Ascending aorta (tissue), 2 donors: ENCODE data around the gene IGSF3. TPM values are rescaled to one million over a fixed set of nuclear protein-coding genes. Genes with fewer than 3 reads are reported as not detected.
A peak's percentile ranks its signal among the peaks of the same experiment; 100 is the strongest.

Experiments
- DNase-seq, 2 donors: peaks; one replicate each; pipeline ENCODE4 v3.0.0-alpha.2; 2019; ENCODE audit warnings: low spot score in 2 of 2
- H3K27ac ChIP-seq, 2 donors: fragments of 200-600 bp; sonication (generic); one replicate each; pipeline ENCODE4 v1.5.1; 2016 to 2017; ENCODE audit warnings: mild to moderate bottlenecking in 1 of 2
- H3K27me3 ChIP-seq: fragments of 200-600 bp; sonication (generic); one replicate; pipeline ENCODE4 v1.5.1; 2017
- H3K36me3 ChIP-seq, 2 donors: fragments of 200-600 bp; sonication (generic); one replicate each; pipeline ENCODE4 v1.5.1; 2016
- H3K4me1 ChIP-seq, 2 donors: fragments of 200-600 bp; sonication (generic); one replicate each; pipeline ENCODE4 v1.5.1; 2016 to 2017; ENCODE audit warnings: mild to moderate bottlenecking in 1 of 2
- H3K4me3 ChIP-seq, 2 donors: fragments of 200-600 bp; sonication (generic); one replicate each; pipeline ENCODE4 v1.5.1; 2016 to 2017; ENCODE audit warnings: mild to moderate bottlenecking in 1 of 2
- H3K9me3 ChIP-seq, 2 donors: fragments of 200-600 bp; sonication (generic); one replicate each; pipeline ENCODE4 v1.5.1; 2016
- intact Hi-C: fragments of 100-400 bp; cut with DNase I; formaldehyde crosslinking; loops from one replicate; pipeline ENCODE4 v1.15.1; 2023
- total RNA-seq: library from RNA; depleted of rRNA; stranded (reverse); fragments of >200 nt; gene quantifications from one replicate; pipeline ENCODE4 v1.1.0, GENCODE V29; 2016
- TF ChIP-seq, protein P1 (sequence below), 3 experiments: fragments of 200-600 bp in 2 of 3; fragments of 450-650 bp in 1 of 3; sonication (generic) in 2 of 3; IDR thresholded peaks; one replicate each; pipeline ENCODE4 v1.5.1; 2016 to 2019; ENCODE audit warnings: antibody characterized with exemption in 3 of 3, mild to moderate bottlenecking in 1 of 3, moderate library complexity in 1 of 3

IGSF3 gene
- total RNA-seq, 1 donor from 2014 or later, result 0.64 TPM

DNA sequence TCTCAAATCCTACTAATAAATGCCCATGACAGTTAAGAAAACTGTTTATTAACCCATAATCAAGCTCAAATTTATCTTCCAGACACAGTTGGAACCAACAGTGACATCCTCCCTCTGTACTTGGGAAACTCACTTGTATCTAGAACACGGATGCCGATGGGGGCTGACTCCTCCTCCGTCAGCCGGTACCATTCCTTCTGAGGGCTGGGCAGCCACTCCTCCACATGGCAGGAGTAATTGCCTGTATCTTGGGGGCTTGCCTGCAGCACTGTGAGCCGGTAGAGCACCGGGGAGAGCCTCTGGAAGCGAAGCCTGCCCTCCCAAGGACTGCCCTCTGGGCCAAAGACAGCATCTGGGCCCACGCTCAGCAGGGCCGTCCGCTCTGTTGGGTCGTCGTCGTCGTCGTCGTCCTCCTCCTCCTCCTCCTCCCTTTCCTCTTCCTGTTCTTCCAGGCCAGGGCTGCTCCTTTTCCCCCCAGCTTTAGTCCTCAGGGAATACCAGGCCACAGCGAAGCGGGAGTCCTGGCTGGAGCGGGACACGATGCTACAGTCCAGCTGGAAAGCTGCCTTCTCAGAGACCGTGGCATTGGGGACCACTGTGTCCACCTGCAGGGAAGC, 88.2 kb downstream of the IGSF3 start:
- Histone ChIP-seq H3K9me3 (no peaks in the 10 kb centered on the region), H3K4me3 (no peak overlapping the region), H3K27me3 (no peaks in the 10 kb centered on the region), H3K36me3 (no peaks in the 10 kb centered on the region), H3K4me1 (no peaks in the 10 kb centered on the region), H3K27ac (no peak overlapping the region)
- TF ChIP-seq, protein P1, sequence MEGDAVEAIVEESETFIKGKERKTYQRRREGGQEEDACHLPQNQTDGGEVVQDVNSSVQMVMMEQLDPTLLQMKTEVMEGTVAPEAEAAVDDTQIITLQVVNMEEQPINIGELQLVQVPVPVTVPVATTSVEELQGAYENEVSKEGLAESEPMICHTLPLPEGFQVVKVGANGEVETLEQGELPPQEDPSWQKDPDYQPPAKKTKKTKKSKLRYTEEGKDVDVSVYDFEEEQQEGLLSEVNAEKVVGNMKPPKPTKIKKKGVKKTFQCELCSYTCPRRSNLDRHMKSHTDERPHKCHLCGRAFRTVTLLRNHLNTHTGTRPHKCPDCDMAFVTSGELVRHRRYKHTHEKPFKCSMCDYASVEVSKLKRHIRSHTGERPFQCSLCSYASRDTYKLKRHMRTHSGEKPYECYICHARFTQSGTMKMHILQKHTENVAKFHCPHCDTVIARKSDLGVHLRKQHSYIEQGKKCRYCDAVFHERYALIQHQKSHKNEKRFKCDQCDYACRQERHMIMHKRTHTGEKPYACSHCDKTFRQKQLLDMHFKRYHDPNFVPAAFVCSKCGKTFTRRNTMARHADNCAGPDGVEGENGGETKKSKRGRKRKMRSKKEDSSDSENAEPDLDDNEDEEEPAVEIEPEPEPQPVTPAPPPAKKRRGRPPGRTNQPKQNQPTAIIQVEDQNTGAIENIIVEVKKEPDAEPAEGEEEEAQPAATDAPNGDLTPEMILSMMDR (IDR thresholded peaks at IDR 0.05), result no peak
- intact Hi-C loops, result loop anchor here (10.0 kb wide), 1 partner anchor 325 kb away; the partner anchor contains the start of gene PTGFRN
- DNase-seq, result no peak

DNA sequence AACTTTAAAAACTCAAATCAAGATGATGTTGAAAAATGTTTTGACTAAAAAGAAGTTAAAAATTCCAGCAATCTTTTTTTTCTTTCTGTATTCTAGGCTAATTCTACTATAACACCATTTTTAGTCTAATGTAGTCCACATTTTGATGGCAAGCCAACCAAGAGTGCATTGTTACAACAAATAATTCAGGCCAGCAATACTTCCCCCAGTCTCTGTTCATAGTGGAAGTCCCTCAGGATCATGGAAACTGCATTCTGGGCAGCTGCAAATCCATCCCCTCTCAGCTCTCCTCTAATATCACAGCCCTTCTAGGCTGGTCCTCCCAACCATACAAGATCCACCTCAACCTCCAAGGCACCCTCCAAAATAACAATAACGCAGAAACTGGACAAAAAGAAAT, 89.0 kb downstream of the IGSF3 start:
- DNase-seq, result no peak
- TF ChIP-seq, protein P1 (IDR thresholded peaks at IDR 0.05), result no peak
- Histone ChIP-seq H3K27ac (no peak overlapping the region), H3K9me3 (no peaks in the 10 kb centered on the region), H3K4me1 (no peaks in the 10 kb centered on the region), H3K27me3 (no peaks in the 10 kb centered on the region), H3K36me3 (no peaks in the 10 kb centered on the region), H3K4me3 (no peak overlapping the region)
- intact Hi-C loops, result loop anchor here (10.0 kb wide), 1 partner anchor 326 kb away; the partner anchor contains the start of gene PTGFRN

DNA sequence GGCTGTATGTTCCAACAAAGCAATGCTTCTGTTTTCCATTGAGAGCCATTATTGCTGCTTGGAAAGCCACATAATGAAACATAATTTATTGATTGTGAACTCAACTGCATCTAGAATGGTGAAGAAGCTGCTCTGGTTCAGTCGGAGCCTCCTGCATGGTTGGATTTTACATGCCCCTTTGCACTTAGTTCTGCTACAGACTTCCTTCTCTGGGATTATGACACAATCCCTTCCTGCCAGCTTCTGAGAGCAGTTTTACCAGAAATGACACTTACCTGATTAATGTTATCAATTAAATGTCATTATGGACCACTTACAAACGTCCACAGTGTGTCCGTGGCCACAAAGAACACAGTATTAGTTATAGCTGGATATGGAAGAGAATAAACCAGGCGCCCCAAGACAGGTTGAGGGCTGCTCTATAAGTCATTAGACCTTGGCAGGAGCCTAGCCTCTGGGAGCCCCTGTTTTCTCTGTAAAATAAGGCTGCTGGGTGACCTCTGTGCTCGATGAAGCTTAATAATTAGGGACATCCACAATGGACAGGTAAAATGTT, 89.7 kb downstream of the IGSF3 start:
- Histone ChIP-seq H3K4me1 (no peaks in the 10 kb centered on the region), H3K4me3 (no peak overlapping the region), H3K36me3 (no peaks in the 10 kb centered on the region), H3K27ac (no peak overlapping the region), H3K9me3 (no peaks in the 10 kb centered on the region), H3K27me3 (no peaks in the 10 kb centered on the region)
- intact Hi-C loops, result loop anchor here (10.0 kb wide), 1 partner anchor 327 kb away; the partner anchor contains the start of gene PTGFRN
- TF ChIP-seq, protein P1 (IDR thresholded peaks at IDR 0.05), result no peak
- no peak for DNase-seq

DNA sequence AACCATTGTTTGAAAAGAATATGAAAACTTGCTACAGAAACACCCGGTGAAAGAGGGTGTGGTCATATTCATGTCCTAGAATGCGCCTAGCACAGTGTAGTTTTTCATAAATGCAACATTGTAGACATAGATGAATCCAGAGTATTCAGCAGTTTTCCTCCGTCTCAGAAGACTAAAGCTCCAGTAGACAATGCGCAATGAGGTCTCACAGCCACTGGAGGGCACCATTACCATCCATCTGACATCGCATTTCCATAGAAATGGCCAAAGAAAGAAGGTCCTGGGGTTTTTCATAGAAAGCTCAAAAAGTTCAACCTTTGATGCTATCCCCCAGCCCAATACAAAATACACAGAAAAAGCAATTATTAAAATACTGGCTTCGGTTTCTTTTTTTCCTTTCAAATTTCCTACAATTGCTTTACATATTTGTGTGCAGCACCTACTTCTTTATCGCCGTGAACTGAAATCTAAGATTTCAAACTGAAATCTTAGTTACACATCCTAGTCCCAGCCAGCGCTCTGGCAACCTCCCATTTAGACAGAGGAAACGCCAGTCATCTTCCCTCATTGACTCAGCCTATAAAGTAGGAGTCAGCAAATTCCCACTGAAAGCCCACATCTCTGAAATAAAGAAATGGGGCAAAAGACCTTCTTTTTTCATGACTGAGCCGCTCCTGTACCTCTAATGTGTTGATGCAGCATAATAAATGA, 92.8 kb downstream of the IGSF3 start:
- intact Hi-C loops, result loop anchor here (1.0 to 10.0 kb wide), 5 partner anchors 22 to 1992 kb away; partner anchors contain the start of genes BCAS2, PTGFRN and TRIM45
- peak in 1 of 2 donors; percentile 80 for DNase-seq
- H3K4me3 ChIP-seq, result peak overlapping the region in 1 of 2 donors; percentile 23
- peaks cover 0 to 5% of the 10 kb centered on the region in 2 donors for H3K4me1 ChIP-seq
- peak overlapping the region in 1 of 2 donors; percentile 27 for H3K27ac ChIP-seq
- H3K27me3 ChIP-seq, result no peaks in the 10 kb centered on the region
- TF ChIP-seq, protein P1 (IDR thresholded peaks at IDR 0.05), result peak; percentile 67 to 85 (median 82)
- H3K36me3 ChIP-seq, result no peaks in the 10 kb centered on the region
- H3K9me3 ChIP-seq, result no peaks in the 10 kb centered on the region

DNA sequence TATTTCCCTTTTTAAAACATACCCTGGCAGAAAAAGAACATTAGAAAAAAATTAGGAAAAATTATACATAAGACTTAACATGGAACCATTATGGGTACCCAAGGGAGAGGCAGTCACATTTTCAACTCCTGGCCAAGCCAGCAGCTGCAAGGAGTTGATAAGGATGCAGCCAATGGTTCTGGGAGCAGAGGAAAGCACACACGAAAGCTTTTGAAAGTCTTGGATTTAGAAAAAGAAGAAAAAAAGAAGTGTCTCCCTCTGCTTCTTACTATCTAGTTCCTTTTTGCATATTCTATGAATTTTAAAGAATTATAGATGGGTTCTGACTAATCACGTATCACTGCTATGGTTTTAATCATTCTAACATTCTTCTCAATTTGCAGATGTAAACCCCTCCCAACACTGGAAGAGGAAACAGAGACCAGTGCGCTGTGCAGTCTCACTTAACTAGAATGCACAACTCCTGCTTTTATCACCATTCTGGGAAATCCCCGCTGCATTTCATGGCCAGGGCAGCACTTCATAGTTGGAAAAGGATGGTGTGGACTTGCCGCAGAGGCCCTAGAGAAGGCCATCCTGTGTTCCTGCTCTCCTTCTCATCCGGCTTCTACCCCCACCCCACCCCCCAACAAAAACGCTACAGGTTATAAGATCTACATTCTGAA, 94.0 kb downstream of the IGSF3 start:
- H3K9me3 ChIP-seq, result no peaks in the 10 kb centered on the region
- no peaks in the 10 kb centered on the region for H3K36me3 ChIP-seq
- no peak overlapping the region for H3K27ac ChIP-seq
- TF ChIP-seq, protein P1 (IDR thresholded peaks at IDR 0.05), result no peak
- H3K27me3 ChIP-seq, result no peaks in the 10 kb centered on the region
- no peak overlapping the region for H3K4me3 ChIP-seq
- intact Hi-C loops, result loop anchor here (1.0 to 10.0 kb wide), 5 partner anchors 23 to 1991 kb away; partner anchors contain the start of genes BCAS2, PTGFRN and TRIM45
- DNase-seq, result no peak
- peaks cover 0 to 11% of the 10 kb centered on the region in 2 donors for H3K4me1 ChIP-seq
